T1000 (cell line): ENCODE measurements around the gene RABGEF1.
A peak's percentile ranks its signal among the peaks of the same experiment; 100 is the strongest.
"Not testable (repeated sequence)": the region's sequence is repeated elsewhere in the genome, so short reads cannot be mapped to it uniquely, and the experiment has no call there.

Experiments
- DNase-seq: peaks from one replicate; lab custom pipeline; 2025; ENCODE audit warnings: mixed read lengths; lab: John Stamatoyannopoulos, UW

Gene RABGEF1

DNA sequence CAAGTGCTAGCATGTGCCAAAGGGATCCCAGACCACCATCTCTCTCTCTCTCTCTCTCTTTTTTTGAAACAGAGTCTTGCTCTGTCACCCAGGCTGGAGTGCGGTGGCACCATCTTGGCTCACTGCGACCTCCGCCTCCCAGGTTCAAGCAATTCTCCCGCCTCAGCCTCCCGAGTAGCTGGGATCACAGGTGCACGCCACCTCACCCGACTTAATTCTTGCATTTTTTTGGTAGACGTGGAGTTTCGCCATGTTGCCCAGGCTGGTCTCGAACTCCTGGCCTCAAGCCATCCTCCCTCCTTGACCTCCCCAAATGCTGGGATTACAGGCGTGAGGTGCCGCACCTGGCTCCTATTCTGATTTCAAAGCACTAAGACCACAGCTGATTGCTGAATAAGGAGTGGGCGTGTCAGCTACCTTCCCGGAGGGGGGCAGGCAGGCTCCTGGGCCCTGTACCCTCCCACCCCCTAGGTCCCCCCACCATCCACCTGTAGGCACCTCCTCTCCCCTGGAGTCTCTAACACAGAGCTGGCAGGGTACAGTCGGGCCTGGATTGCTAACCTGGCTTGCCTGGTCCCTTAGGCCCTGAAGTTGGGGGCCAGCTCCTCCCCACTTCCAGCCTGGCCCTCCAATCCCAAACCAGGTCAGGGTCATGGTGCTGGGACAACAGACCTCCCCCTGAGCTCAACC lies 74.8 kb downstream of the RABGEF1 start:
- DNase-seq: not testable (repeated sequence)

- DNase-seq: no peak
Measured at GRCh38 chr7:66815951-66816350, 75.4 kb downstream of the RABGEF1 start.

GRCh38 chr7:66816658-66817057 lies 76.1 kb downstream of the RABGEF1 start:
- not testable (repeated sequence) for DNase-seq

DNA sequence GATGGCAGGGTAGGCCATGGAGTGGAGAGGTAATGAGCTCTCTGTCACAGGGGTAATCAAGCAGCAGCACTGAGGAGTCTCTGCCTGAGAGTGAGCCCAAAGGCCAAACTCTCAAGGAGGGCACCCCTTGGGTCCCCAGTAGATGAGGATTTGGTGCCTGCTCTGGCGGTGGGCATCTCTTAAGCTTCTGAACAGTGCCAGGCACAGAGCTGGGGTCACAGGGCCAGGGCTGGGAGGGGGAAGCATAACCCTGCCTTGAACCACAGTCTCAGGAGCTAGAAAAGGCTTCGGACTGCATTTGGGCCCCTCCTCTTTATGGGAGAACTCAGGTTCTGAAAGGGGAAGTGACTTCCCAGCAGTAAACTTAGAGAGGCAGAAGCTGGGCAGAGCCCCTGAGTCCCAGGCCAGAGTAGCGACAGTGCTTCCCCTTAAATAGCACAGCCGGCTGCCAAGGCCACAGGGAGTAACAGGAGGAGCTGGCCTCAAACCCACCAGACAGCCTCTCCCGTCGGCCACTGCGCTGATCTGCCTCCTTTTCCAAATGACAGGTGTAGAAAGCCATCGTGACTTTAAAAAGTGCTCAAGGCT lies 76.8 kb downstream of the RABGEF1 start:
- DNase-seq: not testable (repeated sequence)

GRCh38 chr7:66817956-66818355 lies 77.4 kb downstream of the RABGEF1 start:
- DNase-seq: not testable (repeated sequence)

DNA sequence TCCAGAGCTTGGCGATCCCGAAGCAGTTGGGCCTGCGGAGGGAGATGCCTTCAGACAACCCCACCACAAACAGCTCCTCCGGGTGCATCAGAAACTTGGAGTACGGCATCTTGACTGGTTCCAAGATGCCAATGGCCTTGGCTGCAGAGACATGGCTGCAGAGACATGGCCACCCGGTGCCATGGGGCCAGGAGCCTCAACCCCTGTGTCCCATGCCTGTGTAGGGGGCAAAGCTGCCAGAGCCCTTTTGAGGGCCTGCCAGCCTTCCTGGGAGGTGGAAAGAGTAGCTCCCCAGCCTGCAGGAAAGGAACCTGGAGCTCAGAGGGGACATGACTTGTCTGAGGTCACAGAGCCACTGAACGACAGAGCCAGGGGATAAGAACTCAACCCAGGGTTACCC lies 83.5 kb downstream of the RABGEF1 start:
- DNase-seq: no peak

GRCh38 chr7:66825538-66825937 lies 85.0 kb downstream of the RABGEF1 start:
- not testable (repeated sequence) for DNase-seq

- no peak for DNase-seq
Measured at GRCh38 chr7:66826649-66827048, 86.1 kb downstream of the RABGEF1 start.

- not testable (repeated sequence) for DNase-seq
Measured at GRCh38 chr7:66830976-66831375, 90.4 kb downstream of the RABGEF1 start.

DNA sequence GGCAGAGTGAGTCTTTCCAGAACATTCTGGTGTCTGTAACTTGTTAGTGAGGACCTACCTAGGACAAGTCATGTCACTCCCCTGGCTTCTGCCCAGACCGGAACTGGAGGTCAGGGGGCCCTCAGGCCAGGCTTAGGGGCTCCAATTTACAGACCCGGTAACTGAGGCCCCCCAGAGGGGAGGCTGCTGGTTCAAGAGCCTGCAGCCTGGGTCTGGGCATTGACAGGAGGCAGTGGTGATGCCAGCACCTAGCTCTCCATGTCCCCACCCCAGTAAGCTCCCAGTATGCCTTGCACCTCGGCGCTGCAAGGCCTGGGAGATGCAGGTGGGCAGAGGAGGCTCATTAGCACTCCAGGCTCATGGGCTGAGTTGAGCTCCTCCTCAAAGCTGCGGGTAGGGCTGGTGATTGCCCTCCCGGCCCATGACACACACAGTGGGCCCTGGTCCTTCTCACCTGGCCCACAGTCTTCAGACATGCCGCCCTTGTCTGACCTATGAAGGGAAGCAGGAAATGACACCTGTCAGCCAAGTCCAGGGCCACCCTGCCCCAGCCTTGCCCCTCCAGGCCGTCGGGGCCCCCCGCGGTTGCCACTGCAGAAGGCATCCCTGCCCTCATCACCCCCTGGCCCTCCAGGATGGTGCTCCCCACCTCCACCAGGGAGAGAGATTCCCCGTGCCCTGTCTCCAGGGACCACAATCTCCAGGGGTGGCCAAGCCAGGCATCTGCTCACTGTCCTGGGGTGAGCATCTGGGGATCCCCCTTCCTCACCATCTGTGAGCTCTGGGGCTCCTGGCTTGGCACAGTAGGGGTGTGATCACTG lies 92.2 kb downstream of the RABGEF1 start:
- DNase-seq: no peak

DNA sequence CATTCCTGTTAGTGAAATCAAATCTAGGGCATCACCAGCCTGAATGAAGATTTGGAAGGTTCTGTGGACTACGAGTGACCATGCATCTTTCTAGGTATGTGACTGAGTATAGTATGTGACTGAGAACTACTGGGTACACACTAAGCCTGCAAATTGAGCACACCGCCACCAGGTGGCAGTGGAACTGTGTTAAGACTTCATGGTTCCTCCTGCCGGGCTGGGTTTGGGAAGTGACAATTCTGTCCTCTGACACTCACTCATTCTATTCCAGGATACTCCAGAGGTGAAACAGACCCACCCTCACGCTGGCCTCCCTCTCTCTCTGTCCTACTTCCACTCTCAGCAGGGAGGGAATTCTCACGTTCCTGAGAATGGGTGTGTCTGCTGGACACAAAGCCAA lies 96.5 kb downstream of the RABGEF1 start:
- no peak for DNase-seq

GRCh38 chr7:66837661-66838060 lies 97.1 kb downstream of the RABGEF1 start:
- DNase-seq: no peak

- no peak for DNase-seq
Measured at GRCh38 chr7:66839814-66840213, 99.3 kb downstream of the RABGEF1 start.

GRCh38 chr7:66840316-66840715 lies 99.8 kb downstream of the RABGEF1 start:
- no peak for DNase-seq

DNA sequence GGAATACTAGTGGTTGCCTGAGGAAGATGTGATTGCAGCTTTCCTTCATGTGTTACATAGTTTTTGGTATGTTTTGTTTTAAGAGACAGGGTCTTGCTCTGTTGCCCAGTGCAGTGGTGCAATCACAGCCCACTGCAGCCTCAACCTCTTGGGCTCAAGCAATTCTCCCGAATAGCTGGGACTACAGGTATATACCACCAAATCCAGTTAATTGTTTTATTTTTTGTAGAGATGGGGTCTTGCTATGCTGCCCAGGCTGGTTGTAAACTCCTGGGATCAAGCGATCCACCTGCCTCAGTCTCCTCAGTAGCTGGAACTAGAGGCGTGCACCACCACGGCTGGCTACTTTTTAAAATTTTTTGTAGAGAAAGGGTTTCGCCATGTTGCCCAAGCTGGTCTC lies 101.4 kb downstream of the RABGEF1 start:
- DNase-seq: no peak

- DNase-seq: not testable (repeated sequence)
Measured at GRCh38 chr7:66843492-66843891, 103.0 kb downstream of the RABGEF1 start.

DNA sequence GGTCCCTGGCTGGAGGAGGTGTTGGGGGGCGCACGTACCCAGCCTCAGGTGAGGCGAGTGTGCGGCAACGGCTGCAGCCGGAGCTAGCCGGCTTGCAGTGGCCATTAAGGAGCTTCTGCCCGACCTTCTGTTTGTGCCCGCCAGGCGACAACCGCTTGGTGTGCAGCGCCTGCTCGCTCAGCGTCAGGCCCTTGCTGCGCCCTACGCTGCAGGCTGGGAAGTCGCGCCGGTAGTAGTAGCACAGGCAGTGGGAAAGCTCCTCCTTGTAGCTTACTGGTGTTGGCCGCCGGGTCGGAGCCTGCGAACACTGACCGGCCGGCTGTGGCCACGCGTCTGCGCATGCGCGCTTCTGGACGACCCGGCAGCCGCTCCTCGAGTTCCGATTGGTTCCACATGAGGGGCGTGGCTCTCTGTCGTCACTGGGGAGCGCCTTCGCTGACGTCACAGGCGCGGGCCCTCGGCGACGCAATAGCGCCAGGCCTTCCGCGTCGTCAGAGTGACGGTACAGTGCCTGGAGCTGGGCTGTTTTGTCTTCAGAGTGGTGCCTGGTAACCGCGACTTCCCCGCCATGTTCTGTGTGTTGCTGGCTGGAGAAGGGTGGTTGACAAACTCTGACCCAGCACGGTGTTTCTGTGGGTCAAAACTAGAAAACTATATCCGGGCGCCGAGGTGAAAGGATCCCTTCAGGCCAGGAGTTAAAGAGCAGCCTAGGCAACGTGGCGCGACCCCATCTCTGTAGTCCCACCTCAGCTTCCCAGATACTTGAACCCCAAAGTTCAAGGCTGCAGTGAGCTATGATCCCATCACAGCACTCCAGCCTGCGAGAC lies 104.2 kb downstream of the RABGEF1 start:
- peak; percentile 92 for DNase-seq

- no peak for DNase-seq
Measured at GRCh38 chr7:66845379-66846095, 105.0 kb downstream of the RABGEF1 start.

DNA sequence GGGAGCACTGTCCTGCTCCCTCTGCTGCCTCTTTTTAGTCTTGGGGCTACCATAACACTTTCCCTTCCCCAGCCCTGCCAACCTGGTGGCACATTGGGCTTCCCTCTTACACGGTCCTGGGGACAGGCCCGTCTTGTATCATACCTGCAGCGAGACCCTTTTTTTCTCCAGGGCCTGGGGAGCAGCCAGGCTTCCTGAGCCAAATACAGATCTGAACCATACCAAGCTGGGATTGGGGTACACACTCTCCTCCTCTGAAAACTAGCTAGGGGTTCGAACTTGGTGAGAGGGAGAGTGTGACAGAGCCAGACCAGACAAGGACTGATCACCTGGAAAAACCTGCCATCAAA lies 105.5 kb downstream of the RABGEF1 start:
- not testable (repeated sequence) for DNase-seq

DNA sequence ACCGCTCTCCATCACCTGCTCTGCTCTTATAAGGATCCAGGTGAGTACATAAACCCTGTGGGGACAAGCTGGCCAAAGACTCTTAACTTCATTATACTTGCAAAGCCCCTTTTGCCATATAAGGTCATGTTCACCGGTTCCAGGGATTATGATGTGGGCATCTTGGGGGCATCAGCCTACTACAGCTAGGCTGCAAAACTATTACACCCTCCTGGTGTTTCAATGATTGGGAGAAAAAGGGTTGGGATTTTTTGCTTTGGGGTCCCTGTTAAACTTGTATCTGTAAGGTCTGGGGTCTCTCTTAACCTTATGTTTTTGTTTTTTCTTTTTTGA lies 107.0 kb downstream of the RABGEF1 start:
- not testable (repeated sequence) for DNase-seq
